HCT116 (cell line): Measurements from ENCODE around the gene PKNOX2. TPM values are rescaled to one million over a fixed set of nuclear protein-coding genes. Genes with fewer than 3 reads are reported as not detected.

Experiments
- ATAC-seq: fragments of 200-7000 bp; cut with Tn5 transposase; 2 replicates; pipeline ENCODE4 v1.9.1; 2020; ENCODE audit warnings: mild to moderate bottlenecking, moderate library complexity
- BruUV-seq: library from RNA; stranded (reverse); fragments of 400-500 nt; replicated peaks from 2 replicates; lab custom pipeline; 2021; lab: Mats Ljungman, UMichigan
- CTCF ChIA-PET: fragments of 300-600 bp; sonication (Branson Sonifier 250); formaldehyde crosslinking; loops from one replicate; lab custom pipeline; 2021; ENCODE audit warnings: antibody characterized with exemption; lab: Charles Lee
- POLR2A ChIA-PET: fragments of 300-600, 350-600 bp; sonication (Branson Sonifier 250); formaldehyde crosslinking; loops from one replicate; lab custom pipeline; 2021; ENCODE audit warnings: antibody characterized with exemption; lab: Charles Lee
- RAD21 ChIA-PET, 2 experiments: fragments of 300-600 bp; sonication (Branson Sonifier 250); formaldehyde crosslinking; loops; one replicate each; lab custom pipeline; 2023; ENCODE audit warnings: low total read pairs in 2 of 2; ENCODE audit not compliant: uncharacterized antibody in 2 of 2, unreplicated experiment in 2 of 2, low non-redundant PET in 1 of 2; lab: Charles Lee
- DNase-seq: peaks from one replicate; pipeline ENCODE4 v3.0.0-alpha.2; 2010; ENCODE audit warnings: low read depth, low spot score
- H2AFZ ChIP-seq: fragments of 200-600 bp; shearing (Covaris generic), sonication (generic); 2 replicates; pipeline ENCODE4 v1.6.1; 2017; ENCODE audit warnings: low read depth, mixed run types, mixed read lengths, antibody characterized with exemption, low read length; ENCODE audit not compliant: poor library complexity, severe bottlenecking
- H3K27ac ChIP-seq: 2 replicates; pipeline ENCODE4 v1.5.1; 2012; ENCODE audit warnings: low read depth, low read length
- H3K27me3 ChIP-seq: fragments of 200-600 bp; sonication (generic); 2 replicates; pipeline ENCODE4 v1.6.1; 2016; ENCODE audit warnings: mixed run types, low read length, mixed read lengths; ENCODE audit not compliant: insufficient read depth
- H3K36me3 ChIP-seq, 2 experiments: fragments of 200-500 bp in 1 of 2; fragments of 200-600 bp in 1 of 2; sonication (Bioruptor generic) in 1 of 2; sonication (generic) in 1 of 2; 2 replicates each; pipeline versions ENCODE4 v1.5.1 to v1.6.1; 2014 to 2016; ENCODE audit warnings: low read length in 2 of 2, inconsistent platforms in 1 of 2, mixed read lengths in 1 of 2, mixed run types in 1 of 2; ENCODE audit not compliant: insufficient read depth in 2 of 2, control insufficient read depth in 1 of 2
- H3K4me1 ChIP-seq, 2 experiments: fragments of 200-600 bp in 1 of 2; sonication (generic) in 1 of 2; 2 replicates each; pipeline versions ENCODE4 v1.5.1 to v1.6.1; 2012 to 2017; ENCODE audit warnings: low read length in 2 of 2, inconsistent platforms in 1 of 2, mild to moderate bottlenecking in 1 of 2, mixed read lengths in 1 of 2, mixed run types in 1 of 2, moderate library complexity in 1 of 2; ENCODE audit not compliant: insufficient read depth in 2 of 2, control insufficient read depth in 1 of 2
- H3K4me2 ChIP-seq: fragments of 200-600 bp; sonication (generic); 2 replicates; pipeline ENCODE4 v1.6.1; 2017; ENCODE audit warnings: mixed run types, low read length, mixed read lengths
- H3K4me3 ChIP-seq, 2 experiments: fragments of 200-600 bp in 1 of 2; sonication (generic) in 1 of 2; replicated peaks in 1 of 2; 2 replicates each; pipeline ENCODE4 v1.5.1; 2011 to 2016; ENCODE audit warnings: low read length in 2 of 2, control low read depth in 1 of 2, low read depth in 1 of 2, mild to moderate bottlenecking in 1 of 2, mixed read lengths in 1 of 2, mixed run types in 1 of 2
- H3K79me2 ChIP-seq: fragments of 200-600 bp; sonication (generic); 2 replicates; pipeline ENCODE4 v1.6.1; 2017; ENCODE audit warnings: mild to moderate bottlenecking, mixed run types, low read length, moderate library complexity, mixed read lengths; ENCODE audit not compliant: insufficient read depth
- H3K9ac ChIP-seq: fragments of 200-600 bp; sonication (generic); 2 replicates; pipeline ENCODE4 v1.6.1; 2016; ENCODE audit warnings: low read length, mixed read lengths
- H3K9me2 ChIP-seq: fragments of 200-600 bp; sonication (generic), shearing (Covaris generic); 2 replicates; pipeline ENCODE4 v1.6.1; 2017; ENCODE audit warnings: mixed run types, mild to moderate bottlenecking, moderate library complexity; ENCODE audit not compliant: insufficient read depth
- H3K9me3 ChIP-seq, 2 experiments: fragments of 200-500 bp in 1 of 2; fragments of 200-600 bp in 1 of 2; sonication (Bioruptor generic) in 1 of 2; sonication (generic) in 1 of 2; 2 replicates each; pipeline ENCODE4 v1.6.1; 2014 to 2017; ENCODE audit warnings: low read length in 2 of 2, mixed read lengths in 2 of 2, inconsistent platforms in 1 of 2, low read depth in 1 of 2, mild to moderate bottlenecking in 1 of 2, mixed run types in 1 of 2, moderate library complexity in 1 of 2; ENCODE audit not compliant: control insufficient read depth in 1 of 2, insufficient read depth in 1 of 2
- H4K20me1 ChIP-seq: fragments of 200-600 bp; sonication (generic), shearing (Covaris generic); 2 replicates; pipeline ENCODE4 v1.6.1; 2017; ENCODE audit warnings: mixed run types, mild to moderate bottlenecking, moderate library complexity; ENCODE audit not compliant: insufficient read depth
- CEBPB ChIP-seq: IDR thresholded peaks from 2 replicates; pipeline ENCODE4 v1.6.1; 2012; ENCODE audit warnings: low read depth
- EGR1 ChIP-seq: IDR thresholded peaks from 2 replicates; pipeline ENCODE4 v1.6.1; 2012; ENCODE audit warnings: low read depth
- ELF1 ChIP-seq: IDR thresholded peaks from 2 replicates; pipeline ENCODE4 v1.6.1; 2012; ENCODE audit warnings: low read depth, borderline replicate concordance
- EZH2 ChIP-seq: fragments of 200-600 bp; sonication (generic); IDR thresholded peaks from 2 replicates; pipeline ENCODE4 v1.6.1; 2017; ENCODE audit warnings: antibody characterized with exemption, mixed run types
- POLR2A ChIP-seq: IDR thresholded peaks from 2 replicates; pipeline ENCODE4 v1.7.0; 2011; ENCODE audit warnings: borderline replicate concordance; ENCODE audit not compliant: insufficient read depth, insufficient read length; ENCODE audit errors: extremely low read depth
- POLR2AphosphoS5 ChIP-seq: IDR thresholded peaks from 2 replicates; pipeline ENCODE4 v1.6.1; 2011; ENCODE audit warnings: mild to moderate bottlenecking, low read depth, low read length, moderate library complexity
- RAD21 ChIP-seq: IDR thresholded peaks from 2 replicates; pipeline ENCODE4 v1.6.1; 2012; ENCODE audit warnings: low read depth, mild to moderate bottlenecking
- REST ChIP-seq: IDR thresholded peaks from 2 replicates; pipeline ENCODE4 v1.6.1; 2012; ENCODE audit warnings: low read depth
- SIN3A ChIP-seq: IDR thresholded peaks from 2 replicates; pipeline ENCODE4 v1.6.1; 2012; ENCODE audit warnings: low read depth
- SP1 ChIP-seq: IDR thresholded peaks from 2 replicates; pipeline ENCODE4 v1.6.1; 2012; ENCODE audit warnings: low read depth
- SRF ChIP-seq: IDR thresholded peaks from 2 replicates; pipeline ENCODE4 v1.6.1; 2012; ENCODE audit warnings: low read depth
- TCF7L2 ChIP-seq: IDR thresholded peaks from 2 replicates; pipeline ENCODE4 v1.7.0; 2011; ENCODE audit warnings: borderline replicate concordance, inconsistent platforms; ENCODE audit not compliant: insufficient read depth, insufficient read length; ENCODE audit errors: extremely low read depth
- YY1 ChIP-seq: IDR thresholded peaks from 2 replicates; pipeline ENCODE4 v1.6.1; 2011; ENCODE audit warnings: low read length, low read depth, moderate library complexity, mild to moderate bottlenecking; ENCODE audit not compliant: insufficient replicate concordance; ENCODE audit errors: extremely low read depth
- intact Hi-C: fragments of 100-400 bp; cut with micrococcal nuclease; formaldehyde crosslinking; loops from 2 replicates; pipeline ENCODE4 v1.10.0; 2022
- total RNA-seq: library from RNA; stranded (reverse); gene quantifications from one replicate; pipeline ENCODE4 v1.2.1, GENCODE V29; 2021; ENCODE audit not compliant: unreplicated experiment
- TF ChIP-seq, protein P1 (sequence below): IDR thresholded peaks from 2 replicates; pipeline ENCODE4 v1.6.1; 2011; ENCODE audit warnings: mild to moderate bottlenecking, low read length, moderate library complexity; ENCODE audit not compliant: insufficient replicate concordance; ENCODE audit errors: extremely low read depth
- TF ChIP-seq, protein P2 (sequence below), 3 experiments: fragments of 200-600 bp in 1 of 3; sonication (generic) in 1 of 3; IDR thresholded peaks in 2 of 3; conservative IDR thresholded peaks in 1 of 3; 2 replicates each; pipeline ENCODE4 v1.5.1; 2012 to 2017; ENCODE audit warnings: low read depth in 2 of 3, low read length in 2 of 3, antibody characterized with exemption in 1 of 3, borderline replicate concordance in 1 of 3, control low read depth in 1 of 3, mild to moderate bottlenecking in 1 of 3, mixed read lengths in 1 of 3, mixed run types in 1 of 3, moderate library complexity in 1 of 3; ENCODE audit not compliant: insufficient read depth in 1 of 3
- TF ChIP-seq, protein P3 (sequence below): IDR thresholded peaks from 2 replicates; pipeline ENCODE4 v1.6.1; 2012

PKNOX2 gene
- total RNA-seq, 1 experiment from 2014 or later, result 0.20 TPM

GRCh38 chr11:125322289-125322688 is 157.7 kb downstream of the PKNOX2 start (continued):
- TF ChIP-seq, protein P1, sequence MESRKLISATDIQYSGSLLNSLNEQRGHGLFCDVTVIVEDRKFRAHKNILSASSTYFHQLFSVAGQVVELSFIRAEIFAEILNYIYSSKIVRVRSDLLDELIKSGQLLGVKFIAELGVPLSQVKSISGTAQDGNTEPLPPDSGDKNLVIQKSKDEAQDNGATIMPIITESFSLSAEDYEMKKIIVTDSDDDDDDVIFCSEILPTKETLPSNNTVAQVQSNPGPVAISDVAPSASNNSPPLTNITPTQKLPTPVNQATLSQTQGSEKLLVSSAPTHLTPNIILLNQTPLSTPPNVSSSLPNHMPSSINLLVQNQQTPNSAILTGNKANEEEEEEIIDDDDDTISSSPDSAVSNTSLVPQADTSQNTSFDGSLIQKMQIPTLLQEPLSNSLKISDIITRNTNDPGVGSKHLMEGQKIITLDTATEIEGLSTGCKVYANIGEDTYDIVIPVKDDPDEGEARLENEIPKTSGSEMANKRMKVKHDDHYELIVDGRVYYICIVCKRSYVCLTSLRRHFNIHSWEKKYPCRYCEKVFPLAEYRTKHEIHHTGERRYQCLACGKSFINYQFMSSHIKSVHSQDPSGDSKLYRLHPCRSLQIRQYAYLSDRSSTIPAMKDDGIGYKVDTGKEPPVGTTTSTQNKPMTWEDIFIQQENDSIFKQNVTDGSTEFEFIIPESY, result no peak
- TF ChIP-seq, protein P2, sequence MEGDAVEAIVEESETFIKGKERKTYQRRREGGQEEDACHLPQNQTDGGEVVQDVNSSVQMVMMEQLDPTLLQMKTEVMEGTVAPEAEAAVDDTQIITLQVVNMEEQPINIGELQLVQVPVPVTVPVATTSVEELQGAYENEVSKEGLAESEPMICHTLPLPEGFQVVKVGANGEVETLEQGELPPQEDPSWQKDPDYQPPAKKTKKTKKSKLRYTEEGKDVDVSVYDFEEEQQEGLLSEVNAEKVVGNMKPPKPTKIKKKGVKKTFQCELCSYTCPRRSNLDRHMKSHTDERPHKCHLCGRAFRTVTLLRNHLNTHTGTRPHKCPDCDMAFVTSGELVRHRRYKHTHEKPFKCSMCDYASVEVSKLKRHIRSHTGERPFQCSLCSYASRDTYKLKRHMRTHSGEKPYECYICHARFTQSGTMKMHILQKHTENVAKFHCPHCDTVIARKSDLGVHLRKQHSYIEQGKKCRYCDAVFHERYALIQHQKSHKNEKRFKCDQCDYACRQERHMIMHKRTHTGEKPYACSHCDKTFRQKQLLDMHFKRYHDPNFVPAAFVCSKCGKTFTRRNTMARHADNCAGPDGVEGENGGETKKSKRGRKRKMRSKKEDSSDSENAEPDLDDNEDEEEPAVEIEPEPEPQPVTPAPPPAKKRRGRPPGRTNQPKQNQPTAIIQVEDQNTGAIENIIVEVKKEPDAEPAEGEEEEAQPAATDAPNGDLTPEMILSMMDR (IDR thresholded peaks at IDR 0.05 in 2 of 3, conservative IDR thresholded peaks at IDR 0.05 in 1 of 3; ENCODE audit: borderline replicate concordance in 1 of 3, insufficient read depth in 1 of 3, low read depth in 2 of 3, low read length in 2 of 3), result no peak
- no peak for TF ChIP-seq ELF1
- TF ChIP-seq SIN3A, result no peak
- TF ChIP-seq, protein P3, sequence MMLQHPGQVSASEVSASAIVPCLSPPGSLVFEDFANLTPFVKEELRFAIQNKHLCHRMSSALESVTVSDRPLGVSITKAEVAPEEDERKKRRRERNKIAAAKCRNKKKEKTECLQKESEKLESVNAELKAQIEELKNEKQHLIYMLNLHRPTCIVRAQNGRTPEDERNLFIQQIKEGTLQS, result no peak
- TF ChIP-seq POLR2A, result no peak
- no peak for TF ChIP-seq YY1
- TF ChIP-seq SRF, result no peak

DNA sequence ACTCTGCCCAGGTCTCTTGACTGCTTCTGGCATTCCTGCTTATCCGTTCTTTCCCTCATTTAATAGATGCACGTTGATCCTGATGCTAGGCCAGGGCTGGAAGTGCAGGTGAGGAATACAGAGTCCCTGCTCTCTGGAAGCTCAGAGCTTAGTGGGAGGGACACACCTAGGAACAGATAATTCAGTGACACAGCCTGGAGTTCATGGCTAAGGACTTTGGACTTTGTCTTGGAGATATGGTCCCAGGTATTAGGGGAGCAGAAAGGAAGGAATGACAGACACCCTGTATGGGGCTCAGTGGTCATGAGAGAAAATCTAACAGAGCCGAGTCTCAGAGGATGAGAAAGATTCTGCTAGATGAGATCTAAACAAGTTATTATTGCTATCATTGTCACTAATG is 160.6 kb downstream of the PKNOX2 start:
- no peaks in the 10 kb centered on the region for H3K9me3 ChIP-seq
- no peak overlapping the region for H3K9ac ChIP-seq
- H3K9me2 ChIP-seq, result no peaks in the 10 kb centered on the region
- H4K20me1 ChIP-seq, result no peaks in the 10 kb centered on the region
- ATAC-seq, result no peak
- intact Hi-C loops, result no loop called here
- no peak overlapping the region for H3K27ac ChIP-seq
- no peak for DNase-seq
- ChIA-PET POLR2A (no interaction called here), RAD21 (no interaction called here), CTCF (no interaction called here)
- H3K4me1 ChIP-seq, result no peaks in the 10 kb centered on the region
- no peaks in the 10 kb centered on the region for H3K79me2 ChIP-seq
- H2AFZ ChIP-seq, result no peak overlapping the region
- no peaks in the 10 kb centered on the region; a peak in 1 of 4 replicates for H3K36me3 ChIP-seq
- no TSS peak for BruUV-seq
- H3K4me2 ChIP-seq, result no peak overlapping the region
- peaks cover 44% of the 10 kb centered on the region for H3K27me3 ChIP-seq
- H3K4me3 ChIP-seq, result no peak overlapping the region
- TF ChIP-seq REST (no peak), POLR2AphosphoS5 (no peak), EGR1 (no peak), RAD21 (no peak), SRF (no peak), TCF7L2 (no peak), EZH2 (no peak), CEBPB (no peak), SIN3A (no peak), SP1 (no peak)
